Fibroblast of lung (primary cell): ENCODE results near the gene ZNF319. TPM values are rescaled to one million over a fixed set of nuclear protein-coding genes. Genes with fewer than 3 reads are reported as not detected.

ENCODE experiments used
- DNase-seq, 2 donors: peaks; one replicate each; pipeline versions ENCODE4 v3.0.0 to v3.0.0-alpha.2; 2010; ENCODE audit warnings: low read depth in 2 of 2
- H2AFZ ChIP-seq: 2 replicates; pipeline ENCODE4 v1.5.1; 2012; ENCODE audit warnings: low read length, control low read depth, inconsistent platforms
- H3K27ac ChIP-seq: 2 replicates; pipeline ENCODE4 v1.5.1; 2011; ENCODE audit warnings: low read length, control low read depth; ENCODE audit not compliant: insufficient read depth
- H3K27me3 ChIP-seq: 2 replicates; pipeline ENCODE4 v1.5.1; 2011; ENCODE audit warnings: mild to moderate bottlenecking, low read length; ENCODE audit not compliant: control insufficient read depth, insufficient read depth
- H3K36me3 ChIP-seq: 2 replicates; pipeline ENCODE4 v1.5.1; 2011; ENCODE audit warnings: low read length; ENCODE audit not compliant: control insufficient read depth, insufficient read depth
- H3K4me1 ChIP-seq: 2 replicates; pipeline ENCODE4 v1.5.1; 2011; ENCODE audit warnings: low read length; ENCODE audit not compliant: control insufficient read depth, insufficient read depth; ENCODE audit errors: extremely low read depth
- H3K4me2 ChIP-seq: 2 replicates; pipeline ENCODE4 v1.5.1; 2011; ENCODE audit warnings: low read length, control low read depth; ENCODE audit not compliant: insufficient read depth; ENCODE audit errors: extremely low read depth
- H3K4me3 ChIP-seq, 4 experiments: fragments of 200-600 bp in 1 of 4; sonication (generic) in 1 of 4; replicated peaks in 1 of 4; 2 replicates each; pipeline ENCODE4 v1.5.1; 2011 to 2016; ENCODE audit warnings: low read length in 4 of 4, low read depth in 3 of 4, mild to moderate bottlenecking in 3 of 4, control low read depth in 2 of 4, inconsistent platforms in 1 of 4, mixed read lengths in 1 of 4; ENCODE audit not compliant: insufficient read depth in 1 of 4; ENCODE audit errors: control extremely low read depth in 1 of 4
- H3K79me2 ChIP-seq: 2 replicates; pipeline ENCODE4 v1.5.1; 2012; ENCODE audit warnings: mild to moderate bottlenecking, low read length, inconsistent platforms; ENCODE audit not compliant: control insufficient read depth, insufficient read depth
- H3K9ac ChIP-seq: 2 replicates; pipeline ENCODE4 v1.5.1; 2011; ENCODE audit warnings: mild to moderate bottlenecking, low read length, control low read depth; ENCODE audit not compliant: insufficient read depth
- H3K9me3 ChIP-seq: 2 replicates; pipeline ENCODE4 v1.5.1; 2012; ENCODE audit warnings: low read depth, low read length; ENCODE audit not compliant: control insufficient read depth, insufficient read depth
- H4K20me1 ChIP-seq: 2 replicates; pipeline ENCODE4 v1.5.1; 2011; ENCODE audit warnings: low read length; ENCODE audit not compliant: control insufficient read depth, insufficient read depth; ENCODE audit errors: extremely low read depth
- CTCF ChIP-seq, 2 donors: IDR thresholded peaks in 1 of 2; conservative IDR thresholded peaks in 1 of 2; 1 replicate in 1 of 2; 2 replicates in 1 of 2; pipeline ENCODE4 v1.5.1; 2011 to 2012; ENCODE audit warnings: low read length in 2 of 2, control low read depth in 1 of 2, inconsistent platforms in 1 of 2, low read depth in 1 of 2, mild to moderate bottlenecking in 1 of 2
- EZH2 ChIP-seq: IDR thresholded peaks from 2 replicates; pipeline ENCODE4 v1.5.1; 2012; ENCODE audit warnings: low read length, control low read depth, mild to moderate bottlenecking; ENCODE audit errors: missing control alignments
- polyA plus RNA-seq, 2 donors: library from polyadenylated mRNA; depleted of rRNA in 1 of 2; stranded (reverse) in 1 of 2; unstranded in 1 of 2; fragments of >200 nt; gene quantifications; 2 replicates each; pipeline ENCODE4 v1.2.1, GENCODE V29; 2011 to 2012; ENCODE audit warnings: missing spikeins in 1 of 2
- total RNA-seq: library from RNA; depleted of rRNA; stranded (reverse); fragments of >200 nt; gene quantifications from 2 replicates; pipeline ENCODE4 v1.2.1, GENCODE V29; 2014

Gene ZNF319
- total and polyA plus RNA-seq, 2 donors (not counting 1 experiment from before 2014, with no cell fraction given), result 2.6 to 4.1 TPM

- H3K36me3 ChIP-seq, result no peaks in the 10 kb centered on the region
- H3K4me2 ChIP-seq, result no peak overlapping the region
- no peak overlapping the region for H3K4me3 ChIP-seq
- H3K9ac ChIP-seq, result no peak overlapping the region
- no peak overlapping the region for H3K27ac ChIP-seq
- TF ChIP-seq CTCF (conservative IDR thresholded peaks at IDR 0.05 in 1 of 2, IDR thresholded peaks at IDR 0.05 in 1 of 2; ENCODE audit: low read depth in 1 of 2, low read length in 2 of 2) (no peak), EZH2 (no peak)
- no peak for DNase-seq
- H4K20me1 ChIP-seq, result no peaks in the 10 kb centered on the region
- no peaks in the 10 kb centered on the region for H3K9me3 ChIP-seq
- no peak overlapping the region for H2AFZ ChIP-seq
- no peaks in the 10 kb centered on the region for H3K79me2 ChIP-seq
- H3K27me3 ChIP-seq, result peaks cover 9% of the 10 kb centered on the region
- H3K4me1 ChIP-seq, result no peaks in the 10 kb centered on the region
Observed at GRCh38 chr16:57986196-57986595, 14.3 kb downstream of the ZNF319 start.

GRCh38 chr16:57985204-57986181, 15.0 kb downstream of the ZNF319 start:
- H3K36me3 ChIP-seq, result no peaks in the 10 kb centered on the region
- no peaks in the 10 kb centered on the region for H3K79me2 ChIP-seq
- DNase-seq, result no peak
- H3K27me3 ChIP-seq, result peaks cover 9% of the 10 kb centered on the region
- H3K4me1 ChIP-seq, result no peaks in the 10 kb centered on the region
- H3K9me3 ChIP-seq, result no peaks in the 10 kb centered on the region
- peak; percentile 84 for TF ChIP-seq EZH2
- TF ChIP-seq CTCF (conservative IDR thresholded peaks at IDR 0.05 in 1 of 2, IDR thresholded peaks at IDR 0.05 in 1 of 2; ENCODE audit: low read depth in 1 of 2, low read length in 2 of 2), result no peak
- H3K4me2 ChIP-seq, result peak overlapping the region; percentile 51
- H3K27ac ChIP-seq, result no peak overlapping the region
- peak overlapping the region in 3 of 4 experiments; percentile 19 to 48 (median 25) for H3K4me3 ChIP-seq
- H2AFZ ChIP-seq, result no peak overlapping the region
- H4K20me1 ChIP-seq, result no peaks in the 10 kb centered on the region
- H3K9ac ChIP-seq, result no peak overlapping the region

GRCh38 chr16:57984443-57985203, 15.8 kb downstream of the ZNF319 start:
- TF ChIP-seq CTCF (conservative IDR thresholded peaks at IDR 0.05 in 1 of 2, IDR thresholded peaks at IDR 0.05 in 1 of 2; ENCODE audit: low read depth in 1 of 2, low read length in 2 of 2) (no peak), EZH2 (no peak)
- Histone ChIP-seq H3K4me1 (no peaks in the 10 kb centered on the region), H2AFZ (peak overlapping the region; percentile 58), H3K27me3 (peaks cover 9% of the 10 kb centered on the region), H4K20me1 (no peaks in the 10 kb centered on the region), H3K79me2 (no peaks in the 10 kb centered on the region), H3K4me3 (peak overlapping the region; percentile 19 to 48 (median 28)), H3K4me2 (peak overlapping the region; percentile 89), H3K9ac (no peak overlapping the region), H3K9me3 (no peaks in the 10 kb centered on the region), H3K36me3 (no peaks in the 10 kb centered on the region), H3K27ac (no peak overlapping the region)
- peak; percentile 68 to 70 for DNase-seq
